Bronchus fibroblast of lung (primary cell): ENCODE measurements around the gene SARM1. TPM values are rescaled to one million over a fixed set of nuclear protein-coding genes. Genes with fewer than 3 reads are reported as not detected.

ENCODE experiments used
- total RNA-seq: library from RNA; depleted of rRNA; stranded (reverse); fragments of >200 nt; gene quantifications from 2 replicates; pipeline ENCODE4 v1.2.3, GENCODE V29; 2015

Gene SARM1
- 5.2 and 9.1 TPM in 2 replicates for total RNA-seq

DNA sequence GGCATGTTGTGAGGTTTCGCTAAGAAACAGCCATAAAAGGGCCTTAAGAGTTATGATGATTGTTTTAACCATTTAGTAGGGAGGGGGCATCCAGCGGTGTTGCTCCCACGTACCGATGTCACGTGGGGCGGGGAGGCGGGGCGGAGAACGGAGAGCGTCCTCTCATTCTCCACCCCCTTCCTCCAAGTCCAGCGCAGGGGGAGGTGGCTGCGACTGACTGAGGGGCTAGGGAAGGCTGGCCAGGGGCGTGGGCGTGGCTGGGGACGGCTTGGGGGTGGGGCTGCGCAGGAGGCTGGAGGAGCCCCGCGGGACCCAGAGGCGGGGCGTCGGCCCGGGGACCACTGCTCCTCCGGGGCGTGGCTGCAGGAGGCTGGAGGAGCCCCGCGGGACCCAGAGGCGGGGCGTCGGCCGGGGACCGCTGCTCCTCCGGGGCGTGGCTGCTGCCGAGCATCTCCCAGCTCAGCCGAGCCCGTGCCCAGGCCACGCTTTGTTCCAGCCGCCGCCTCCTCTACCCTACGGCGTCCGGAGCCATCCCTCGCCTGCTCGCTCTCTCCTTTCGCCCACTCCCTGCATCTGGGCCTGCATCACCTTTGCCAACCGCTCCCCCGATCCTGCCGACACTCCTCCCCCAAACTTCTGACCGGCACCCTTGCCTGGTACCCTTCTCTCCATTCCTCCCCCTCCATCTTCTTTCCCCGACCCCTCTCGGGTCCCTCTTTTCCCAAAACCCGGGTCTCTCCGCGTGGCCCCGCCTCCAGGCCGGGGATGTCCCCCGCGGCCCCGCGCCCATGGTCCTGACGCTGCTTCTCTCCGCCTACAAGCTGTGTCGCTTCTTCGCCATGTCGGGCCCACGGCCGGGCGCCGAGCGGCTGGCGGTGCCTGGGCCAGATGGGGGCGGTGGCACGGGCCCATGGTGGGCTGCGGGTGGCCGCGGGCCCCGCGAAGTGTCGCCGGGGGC lies at the start of gene SARM1:
SARM1 (plus strand) TSS at position 450 of the 958 bp plus-strand sequence; CDS start at position 789, 339 bp downstream.

GRCh38 chr17:28335201-28335958 lies 36.1 kb upstream of the SARM1 start, which contains the start of the genes IFT20 and TNFAIP1:
Gene IFT20, minus strand, starts transcription at chr17:28335472. Its CDS starts 3,487 bp downstream, at chr17:28331985.
Gene TNFAIP1, plus strand, starts transcription at chr17:28335761. Its CDS starts 3,761 bp downstream, at chr17:28339522.

DNA sequence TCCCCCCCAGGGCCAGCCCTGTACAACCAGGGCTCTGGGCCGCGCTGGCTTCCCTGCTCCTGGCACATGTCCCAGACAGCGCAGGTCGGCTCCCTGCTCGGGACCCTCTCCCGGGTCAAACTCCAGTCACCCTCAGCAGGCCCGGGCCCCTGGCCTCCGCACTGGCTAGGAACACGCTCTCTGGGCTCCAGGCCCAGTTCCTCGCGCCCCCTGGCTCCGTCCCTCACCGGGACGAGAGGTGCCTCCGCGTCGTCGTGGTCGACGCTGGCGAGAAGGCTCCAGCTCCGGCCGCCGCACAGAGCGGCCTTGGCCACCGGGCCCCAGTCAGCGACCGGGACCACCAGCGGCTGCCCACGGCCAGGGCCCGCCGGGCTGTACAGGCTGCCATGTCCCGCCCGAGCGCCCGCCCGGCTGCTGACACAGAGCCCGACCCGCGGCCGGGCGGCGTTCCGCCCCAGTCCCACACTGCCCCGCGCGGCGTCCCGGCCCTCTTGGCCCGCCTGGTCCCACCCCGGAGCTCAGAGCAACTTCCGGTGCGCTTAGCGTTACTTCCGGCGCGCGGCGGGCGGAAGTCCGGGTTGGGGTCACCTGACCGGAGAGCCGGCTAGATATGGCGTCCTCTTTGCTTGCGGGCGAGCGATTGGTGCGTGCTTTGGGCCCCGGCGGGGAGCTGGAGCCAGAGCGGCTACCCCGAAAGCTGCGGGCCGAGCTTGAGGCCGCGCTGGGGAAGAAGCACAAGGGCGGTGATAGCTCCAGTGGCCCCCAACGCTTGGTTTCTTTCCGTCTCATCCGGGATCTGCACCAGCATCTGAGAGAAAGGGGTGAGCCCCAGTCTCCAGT lies 14.2 kb upstream of the SARM1 start, which contains the start of gene POLDIP2:
POLDIP2 (minus strand) TSS at position 467 of the 840 bp plus-strand sequence; CDS start at position 388, 79 bp downstream.

DNA sequence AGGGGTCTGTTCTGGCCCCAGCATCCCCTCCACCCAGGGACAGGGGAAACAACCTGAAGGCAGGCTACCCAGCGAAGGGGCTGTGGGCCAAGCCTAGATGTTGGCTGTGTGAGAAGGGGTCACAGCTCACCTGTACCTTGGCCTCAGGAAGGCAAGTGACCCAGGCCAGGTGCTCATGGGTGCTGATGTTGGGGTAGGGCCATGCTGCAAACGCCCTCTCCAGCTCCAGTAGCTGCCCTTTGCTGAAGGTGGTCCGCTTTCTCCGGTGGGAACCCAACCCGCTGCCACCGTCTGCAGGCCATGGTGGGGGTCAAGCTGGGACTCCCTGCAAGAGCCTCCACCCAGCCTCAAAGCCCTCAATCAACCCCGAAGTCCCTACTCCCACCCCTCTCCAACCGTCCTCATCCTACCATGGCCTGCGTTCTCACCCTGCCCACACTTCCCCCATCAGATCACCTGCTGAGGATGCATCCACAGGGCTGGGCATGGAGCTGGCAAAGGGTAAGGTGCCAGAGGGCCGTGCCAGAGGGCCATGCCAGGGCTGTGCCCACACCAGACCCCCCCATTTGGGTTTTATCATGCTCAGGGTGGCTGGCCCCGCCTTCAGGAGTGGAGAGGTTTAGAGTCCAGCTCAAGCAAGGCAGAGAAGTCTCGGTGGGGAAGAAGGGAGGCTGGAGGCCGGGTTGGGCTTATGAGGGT lies 6.7 kb upstream of the SARM1 start, which contains the start of gene SEBOX:
SEBOX (minus strand) TSS at position 535 of the 699 bp plus-strand sequence; CDS start at position 487, 48 bp downstream.

DNA sequence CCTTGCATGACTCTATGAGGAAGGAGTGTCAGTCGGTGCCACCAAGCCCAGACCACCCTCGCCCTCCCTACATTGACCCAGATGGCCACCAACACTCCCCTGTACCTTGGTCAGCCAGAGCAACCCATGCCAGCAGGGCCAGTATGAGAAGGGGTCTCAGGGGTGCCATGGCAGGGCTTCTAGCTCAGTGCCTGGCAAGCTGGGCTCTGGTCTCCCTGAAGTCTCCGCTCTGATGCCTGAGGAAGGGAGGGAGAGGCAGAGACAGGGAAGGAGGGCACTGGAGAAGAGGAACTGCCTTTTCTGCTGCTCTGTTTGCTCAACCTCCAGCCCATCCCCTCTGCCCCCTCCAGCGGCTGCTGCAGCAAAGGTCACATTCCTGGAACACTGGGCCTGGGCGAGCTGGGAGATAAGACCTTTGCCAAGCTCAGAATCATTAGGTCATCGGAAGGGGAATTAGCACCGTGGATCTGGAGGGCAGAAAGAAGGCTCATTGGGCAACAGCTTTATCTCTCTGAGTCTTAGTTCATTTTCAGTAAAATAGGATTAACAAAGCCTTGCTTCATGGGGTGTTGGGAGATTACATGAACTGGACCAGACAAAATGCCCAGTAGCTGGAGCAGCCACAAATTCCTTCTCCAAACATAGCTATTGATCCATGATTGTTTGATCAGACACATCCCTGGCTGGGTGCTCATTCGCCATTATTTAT lies 1.3 kb upstream of the SARM1 start, which contains the start of gene VTN:
VTN (minus strand) TSS at position 273 of the 709 bp plus-strand sequence; CDS start at position 169, 104 bp downstream.

GRCh38 chr17:28405632-28406472 lies 34.4 kb downstream of the SARM1 start, which contains the start of gene SLC46A1:
Gene SLC46A1, minus strand, starts transcription at chr17:28406212. Its CDS starts 98 bp downstream, at chr17:28406114.

Other genes starting within 250 kb of the SARM1 start
- gene TMEM97, start 52.5 kb upstream of the SARM1 start, total RNA-seq, result 77.3 and 77.8 TPM in 2 replicates
- 34.1 and 34.3 TPM in 2 replicates for gene IFT20, start 36.2 kb upstream of the SARM1 start, total RNA-seq
- 27.7 and 29.4 TPM in 2 replicates for gene TNFAIP1, start 35.9 kb upstream of the SARM1 start, total RNA-seq
- 137 and 149 TPM in 2 replicates for gene POLDIP2, start 14.2 kb upstream of the SARM1 start, total RNA-seq
- gene SEBOX, start 6.5 kb upstream of the SARM1 start, total RNA-seq, result not detected in 2 replicates
- under 0.01 TPM in 1 of 2 replicates, not detected in the other for gene VTN, start 1.4 kb upstream of the SARM1 start, total RNA-seq
- 2.4 and 2.7 TPM in 2 replicates for gene SLC46A1, start 34.5 kb downstream of the SARM1 start, total RNA-seq
- gene SLC13A2, start 102.0 kb downstream of the SARM1 start, total RNA-seq, result not detected in 2 replicates
- not detected in 2 replicates for gene FOXN1, start 134.7 kb downstream of the SARM1 start, total RNA-seq
- 21.0 and 24.8 TPM in 2 replicates for gene UNC119, start 180.9 kb downstream of the SARM1 start, total RNA-seq
- 69.6 and 72.1 TPM in 2 replicates for gene PIGS, start 199.8 kb downstream of the SARM1 start, total RNA-seq
- 62.4 and 80.3 TPM in 2 replicates for gene ALDOC, start 205.2 kb downstream of the SARM1 start, total RNA-seq
- 65.1 and 70.4 TPM in 2 replicates for gene SPAG5, start 227.3 kb downstream of the SARM1 start, total RNA-seq
- 2.4 and 4.0 TPM in 2 replicates for gene RSKR, start 242.5 kb downstream of the SARM1 start, total RNA-seq